ENCODE measurements around the gene CPA5.

The CPA5 gene

GRCh38 chr7:130349911-130350782 lies 5.5 kb downstream of the CPA5 start:
- Histone ChIP-seq H3K4me3 (ENCODE audit: low read length) (no peak overlapping the region), H3K9me3 (ENCODE audit: control insufficient read depth, insufficient read depth, low read length) (no peaks in the 10 kb centered on the region), H3K36me3 (ENCODE audit: control insufficient read depth, insufficient read depth, low read length) (no peaks in the 10 kb centered on the region), H3K27me3 (ENCODE audit: control insufficient read depth, insufficient read depth, low read length) (no peaks in the 10 kb centered on the region), H3K27ac (ENCODE audit: low read length) (no peak overlapping the region), H3K4me1 (ENCODE audit: control insufficient read depth, insufficient read depth, low read length) (peaks cover 5% of the 10 kb centered on the region; the same call in 1 of the 2 replicates)
- DNase-seq (ENCODE audit: low read depth, low spot score): no peak
- WGBS (ENCODE audit: insufficient coverage, insufficient read length): no CpG with 5 or more reads among the region's 16 CpGs

GRCh38 chr7:130350945-130351790 lies 6.6 kb downstream of the CPA5 start:
- no peaks in the 10 kb centered on the region for H3K36me3 ChIP-seq (ENCODE audit: control insufficient read depth, insufficient read depth, low read length)
- H3K4me3 ChIP-seq (ENCODE audit: low read length): no peak overlapping the region
- no peak for DNase-seq (ENCODE audit: low read depth, low spot score)
- H3K27me3 ChIP-seq (ENCODE audit: control insufficient read depth, insufficient read depth, low read length): no peaks in the 10 kb centered on the region
- peaks cover 9% of the 10 kb centered on the region for H3K4me1 ChIP-seq (ENCODE audit: control insufficient read depth, insufficient read depth, low read length)
- no CpG with 5 or more reads among the region's 20 CpGs for WGBS (ENCODE audit: insufficient coverage, insufficient read length)
- no peaks in the 10 kb centered on the region for H3K9me3 ChIP-seq (ENCODE audit: control insufficient read depth, insufficient read depth, low read length)
- no peak overlapping the region for H3K27ac ChIP-seq (ENCODE audit: low read length)

GRCh38 chr7:130351791-130352090 lies 7.1 kb downstream of the CPA5 start:
- no peaks in the 10 kb centered on the region for H3K36me3 ChIP-seq (ENCODE audit: control insufficient read depth, insufficient read depth, low read length)
- no peaks in the 10 kb centered on the region for H3K9me3 ChIP-seq (ENCODE audit: control insufficient read depth, insufficient read depth, low read length)
- no peak overlapping the region for H3K4me3 ChIP-seq (ENCODE audit: low read length)
- WGBS (ENCODE audit: insufficient coverage, insufficient read length): no CpG with 5 or more reads among the region's 6 CpGs
- peaks cover 12% of the 10 kb centered on the region for H3K4me1 ChIP-seq (ENCODE audit: control insufficient read depth, insufficient read depth, low read length)
- no peak for DNase-seq (ENCODE audit: low read depth, low spot score)
- H3K27ac ChIP-seq (ENCODE audit: low read length): no peak overlapping the region
- no peaks in the 10 kb centered on the region for H3K27me3 ChIP-seq (ENCODE audit: control insufficient read depth, insufficient read depth, low read length)

GRCh38 chr7:130352194-130353074 lies 7.8 kb downstream of the CPA5 start:
- H3K4me1 ChIP-seq (ENCODE audit: control insufficient read depth, insufficient read depth, low read length): peaks cover 13% of the 10 kb centered on the region
- WGBS (ENCODE audit: insufficient coverage, insufficient read length): no CpG with 5 or more reads among the region's 20 CpGs
- no peaks in the 10 kb centered on the region for H3K27me3 ChIP-seq (ENCODE audit: control insufficient read depth, insufficient read depth, low read length)
- no peak for DNase-seq (ENCODE audit: low read depth, low spot score)
- H3K27ac ChIP-seq (ENCODE audit: low read length): no peak overlapping the region
- H3K9me3 ChIP-seq (ENCODE audit: control insufficient read depth, insufficient read depth, low read length): no peaks in the 10 kb centered on the region
- H3K36me3 ChIP-seq (ENCODE audit: control insufficient read depth, insufficient read depth, low read length): no peaks in the 10 kb centered on the region
- no peak overlapping the region for H3K4me3 ChIP-seq (ENCODE audit: low read length)

GRCh38 chr7:130353196-130353595 lies 8.6 kb downstream of the CPA5 start:
- no CpG with 5 or more reads among the region's 7 CpGs for WGBS (ENCODE audit: insufficient coverage, insufficient read length)

GRCh38 chr7:130356121-130356875 lies 11.7 kb downstream of the CPA5 start:
- no peaks in the 10 kb centered on the region for H3K9me3 ChIP-seq (ENCODE audit: control insufficient read depth, insufficient read depth, low read length)
- H3K27me3 ChIP-seq (ENCODE audit: control insufficient read depth, insufficient read depth, low read length): no peaks in the 10 kb centered on the region
- no peak overlapping the region for H3K4me3 ChIP-seq (ENCODE audit: low read length)
- no peaks in the 10 kb centered on the region for H3K36me3 ChIP-seq (ENCODE audit: control insufficient read depth, insufficient read depth, low read length)
- no peak overlapping the region for H3K27ac ChIP-seq (ENCODE audit: low read length)
- DNase-seq (ENCODE audit: low read depth, low spot score): no peak
- WGBS (ENCODE audit: insufficient coverage, insufficient read length): no CpG with 5 or more reads among the region's 9 CpGs
- peaks cover 13% of the 10 kb centered on the region for H3K4me1 ChIP-seq (ENCODE audit: control insufficient read depth, insufficient read depth, low read length)

More at GRCh38 chr7:130353196-130353595, 8.6 kb downstream of the CPA5 start:
- H3K27ac ChIP-seq (ENCODE audit: low read length): no peak overlapping the region
- no peak for DNase-seq (ENCODE audit: low read depth, low spot score)
- no peaks in the 10 kb centered on the region for H3K36me3 ChIP-seq (ENCODE audit: control insufficient read depth, insufficient read depth, low read length)
- no peak overlapping the region for H3K4me3 ChIP-seq (ENCODE audit: low read length)
- H3K27me3 ChIP-seq (ENCODE audit: control insufficient read depth, insufficient read depth, low read length): no peaks in the 10 kb centered on the region
- no peaks in the 10 kb centered on the region for H3K9me3 ChIP-seq (ENCODE audit: control insufficient read depth, insufficient read depth, low read length)
- H3K4me1 ChIP-seq (ENCODE audit: control insufficient read depth, insufficient read depth, low read length): peaks cover 13% of the 10 kb centered on the region

- Histone ChIP-seq H3K4me3 (ENCODE audit: low read length) (no peak overlapping the region), H3K27ac (ENCODE audit: low read length) (no peak overlapping the region), H3K4me1 (ENCODE audit: control insufficient read depth, insufficient read depth, low read length) (peaks cover 8% of the 10 kb centered on the region), H3K9me3 (ENCODE audit: control insufficient read depth, insufficient read depth, low read length) (no peaks in the 10 kb centered on the region), H3K27me3 (ENCODE audit: control insufficient read depth, insufficient read depth, low read length) (no peaks in the 10 kb centered on the region), H3K36me3 (ENCODE audit: control insufficient read depth, insufficient read depth, low read length) (no peaks in the 10 kb centered on the region)
- no peak for DNase-seq (ENCODE audit: low read depth, low spot score)
- no CpG with 5 or more reads among the region's 16 CpGs for WGBS (ENCODE audit: insufficient coverage, insufficient read length)
Measured at GRCh38 chr7:130356876-130357611, 12.4 kb downstream of the CPA5 start.

DNA sequence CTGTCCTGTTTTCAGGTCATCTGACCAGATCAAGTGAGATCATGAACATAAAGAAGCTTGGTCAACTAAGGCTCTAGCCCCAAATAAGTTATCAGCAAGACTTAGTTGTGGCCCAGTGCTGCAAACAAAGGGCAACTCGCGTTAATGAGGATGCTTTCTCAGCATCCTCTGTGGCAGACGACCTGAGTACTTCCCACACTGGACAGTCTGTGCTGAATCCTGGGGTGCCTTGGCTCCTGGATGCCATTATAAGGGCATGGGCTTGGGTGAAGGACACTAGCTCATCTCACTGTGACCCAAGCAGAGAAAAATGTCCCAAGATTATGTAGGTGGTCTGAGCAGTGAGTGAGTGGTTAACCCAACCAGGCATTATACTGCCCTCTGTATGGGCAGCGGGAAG lies 13.9 kb downstream of the CPA5 start:
- peaks cover 8% of the 10 kb centered on the region for H3K4me1 ChIP-seq (ENCODE audit: control insufficient read depth, insufficient read depth, low read length)
- H3K9me3 ChIP-seq (ENCODE audit: control insufficient read depth, insufficient read depth, low read length): no peaks in the 10 kb centered on the region
- H3K4me3 ChIP-seq (ENCODE audit: low read length): no peak overlapping the region
- no peaks in the 10 kb centered on the region for H3K36me3 ChIP-seq (ENCODE audit: control insufficient read depth, insufficient read depth, low read length)
- H3K27ac ChIP-seq (ENCODE audit: low read length): no peak overlapping the region
- DNase-seq (ENCODE audit: low read depth, low spot score): no peak
- no CpG with 5 or more reads among the region's 4 CpGs for WGBS (ENCODE audit: insufficient coverage, insufficient read length)
- H3K27me3 ChIP-seq (ENCODE audit: control insufficient read depth, insufficient read depth, low read length): no peaks in the 10 kb centered on the region

- Histone ChIP-seq H3K4me1 (ENCODE audit: control insufficient read depth, insufficient read depth, low read length) (peaks cover 8% of the 10 kb centered on the region), H3K4me3 (ENCODE audit: low read length) (no peak overlapping the region), H3K27me3 (ENCODE audit: control insufficient read depth, insufficient read depth, low read length) (no peaks in the 10 kb centered on the region), H3K27ac (ENCODE audit: low read length) (no peak overlapping the region), H3K36me3 (ENCODE audit: control insufficient read depth, insufficient read depth, low read length) (no peaks in the 10 kb centered on the region), H3K9me3 (ENCODE audit: control insufficient read depth, insufficient read depth, low read length) (no peaks in the 10 kb centered on the region)
- no CpG with 5 or more reads among the region's 5 CpGs for WGBS (ENCODE audit: insufficient coverage, insufficient read length)
- no peak for DNase-seq (ENCODE audit: low read depth, low spot score)
Measured at GRCh38 chr7:130359276-130359857, 14.8 kb downstream of the CPA5 start.
